HUES6 (cell line): ENCODE results near the gene SECISBP2.

ENCODE experiments used
- H3K27ac ChIP-seq: 2 replicates; pipeline ENCODE4 v1.7.0; 2013; ENCODE audit warnings: low read depth, mild to moderate bottlenecking, low read length, inconsistent platforms
- H3K27me3 ChIP-seq: 2 replicates; pipeline ENCODE4 v1.6.1; 2013; ENCODE audit warnings: low read length; ENCODE audit not compliant: control insufficient read depth, insufficient read depth
- H3K36me3 ChIP-seq: 2 replicates; pipeline ENCODE4 v1.6.1; 2013; ENCODE audit warnings: low read length; ENCODE audit not compliant: control insufficient read depth, insufficient read depth
- H3K4me1 ChIP-seq: 2 replicates; pipeline ENCODE4 v1.6.1; 2013; ENCODE audit warnings: low read length; ENCODE audit not compliant: control insufficient read depth, insufficient read depth
- H3K4me3 ChIP-seq: 2 replicates; pipeline ENCODE4 v1.5.1; 2013; ENCODE audit warnings: low read depth, low read length
- H3K9ac ChIP-seq: one replicate; pipeline ENCODE4 v1.6.1; 2013; ENCODE audit warnings: mild to moderate bottlenecking, low read length
- H3K9me3 ChIP-seq: 2 replicates; pipeline ENCODE4 v1.6.1; 2013; ENCODE audit warnings: low read depth, low read length; ENCODE audit not compliant: control insufficient read depth, insufficient read depth

The SECISBP2 gene

GRCh38 chr9:89384783-89385182, 66.5 kb downstream of the SECISBP2 start:
- Histone ChIP-seq H3K27me3 (no peaks in the 10 kb centered on the region), H3K9me3 (no peaks in the 10 kb centered on the region), H3K36me3 (peaks cover 80% of the 10 kb centered on the region), H3K4me3 (no peak overlapping the region), H3K27ac (no peak overlapping the region), H3K9ac (no peak overlapping the region), H3K4me1 (no peaks in the 10 kb centered on the region)

- Histone ChIP-seq H3K27me3 (no peaks in the 10 kb centered on the region), H3K4me1 (no peaks in the 10 kb centered on the region), H3K4me3 (no peak overlapping the region), H3K27ac (no peak overlapping the region), H3K9ac (no peak overlapping the region), H3K9me3 (no peaks in the 10 kb centered on the region), H3K36me3 (peaks cover 89% of the 10 kb centered on the region)
Observed at GRCh38 chr9:89386206-89386605, 67.9 kb downstream of the SECISBP2 start.

GRCh38 chr9:89386797-89387196, 68.5 kb downstream of the SECISBP2 start:
- no peak overlapping the region for H3K4me3 ChIP-seq
- H3K9ac ChIP-seq = no peak overlapping the region
- H3K9me3 ChIP-seq = no peaks in the 10 kb centered on the region
- H3K36me3 ChIP-seq = peaks cover 93% of the 10 kb centered on the region
- H3K27me3 ChIP-seq = no peaks in the 10 kb centered on the region
- no peak overlapping the region for H3K27ac ChIP-seq
- no peaks in the 10 kb centered on the region for H3K4me1 ChIP-seq

GRCh38 chr9:89387197-89387849, 69.0 kb downstream of the SECISBP2 start:
- Histone ChIP-seq H3K4me3 (no peak overlapping the region), H3K27me3 (no peaks in the 10 kb centered on the region), H3K9ac (no peak overlapping the region), H3K4me1 (no peaks in the 10 kb centered on the region), H3K27ac (no peak overlapping the region), H3K9me3 (no peaks in the 10 kb centered on the region), H3K36me3 (peaks cover 96% of the 10 kb centered on the region)

- Histone ChIP-seq H3K9me3 (no peaks in the 10 kb centered on the region), H3K27ac (no peak overlapping the region), H3K27me3 (no peaks in the 10 kb centered on the region), H3K36me3 (peaks cover 96% of the 10 kb centered on the region), H3K4me1 (no peaks in the 10 kb centered on the region), H3K9ac (no peak overlapping the region), H3K4me3 (no peak overlapping the region)
Observed at GRCh38 chr9:89388084-89388867, 70.0 kb downstream of the SECISBP2 start.

- H3K9me3 ChIP-seq = no peaks in the 10 kb centered on the region
- peaks cover 98% of the 10 kb centered on the region for H3K36me3 ChIP-seq
- no peaks in the 10 kb centered on the region for H3K4me1 ChIP-seq
- no peak overlapping the region for H3K9ac ChIP-seq
- no peaks in the 10 kb centered on the region for H3K27me3 ChIP-seq
- H3K27ac ChIP-seq = no peak overlapping the region
- no peak overlapping the region for H3K4me3 ChIP-seq
Observed at GRCh38 chr9:89388868-89389177, 70.5 kb downstream of the SECISBP2 start.

- no peak overlapping the region for H3K9ac ChIP-seq
- no peaks in the 10 kb centered on the region for H3K9me3 ChIP-seq
- H3K27ac ChIP-seq = no peak overlapping the region
- H3K4me3 ChIP-seq = no peak overlapping the region
- H3K27me3 ChIP-seq = no peaks in the 10 kb centered on the region
- H3K4me1 ChIP-seq = no peaks in the 10 kb centered on the region
- peaks cover 94% of the 10 kb centered on the region for H3K36me3 ChIP-seq
Observed at GRCh38 chr9:89390068-89390555, 71.8 kb downstream of the SECISBP2 start.

- Histone ChIP-seq H3K36me3 (peaks cover 92% of the 10 kb centered on the region), H3K4me3 (no peak overlapping the region), H3K9ac (no peak overlapping the region), H3K4me1 (no peaks in the 10 kb centered on the region), H3K27me3 (no peaks in the 10 kb centered on the region), H3K27ac (no peak overlapping the region), H3K9me3 (no peaks in the 10 kb centered on the region)
Observed at GRCh38 chr9:89390578-89391116, 72.3 kb downstream of the SECISBP2 start.

- Histone ChIP-seq H3K27ac (no peak overlapping the region), H3K4me1 (no peaks in the 10 kb centered on the region), H3K9ac (no peak overlapping the region), H3K36me3 (peaks cover 92% of the 10 kb centered on the region), H3K4me3 (no peak overlapping the region), H3K9me3 (no peaks in the 10 kb centered on the region), H3K27me3 (no peaks in the 10 kb centered on the region)
Observed at GRCh38 chr9:89391585-89391984, 73.3 kb downstream of the SECISBP2 start.

- no peaks in the 10 kb centered on the region for H3K4me1 ChIP-seq
- no peaks in the 10 kb centered on the region for H3K9me3 ChIP-seq
- peaks cover 82% of the 10 kb centered on the region for H3K36me3 ChIP-seq
- H3K9ac ChIP-seq = no peak overlapping the region
- H3K27ac ChIP-seq = no peak overlapping the region
- H3K4me3 ChIP-seq = no peak overlapping the region
- no peaks in the 10 kb centered on the region for H3K27me3 ChIP-seq
Observed at GRCh38 chr9:89394412-89394811, 76.1 kb downstream of the SECISBP2 start.

- Histone ChIP-seq H3K27me3 (no peaks in the 10 kb centered on the region), H3K4me1 (no peaks in the 10 kb centered on the region), H3K9ac (no peak overlapping the region), H3K9me3 (no peaks in the 10 kb centered on the region), H3K36me3 (peaks cover 68% of the 10 kb centered on the region), H3K4me3 (no peak overlapping the region), H3K27ac (no peak overlapping the region)
Observed at GRCh38 chr9:89395931-89396710, 77.8 kb downstream of the SECISBP2 start.
